ENCODE data around the gene PIGT. TPM values are rescaled to one million over a fixed set of nuclear protein-coding genes. Genes with fewer than 3 reads are reported as not detected.

PIGT gene
- total RNA-seq, 4 donors from 2014 or later: 33.6 to 64.5 (median 45.6) TPM

GRCh38 chr20:45413479-45413878, 2.5 kb upstream of the PIGT start:
- no peak for DNase-seq (ENCODE audit: low spot score in 2 of 2)
- H3K4me3 ChIP-seq (ENCODE audit: low read depth, poor library complexity, severe bottlenecking): no peak overlapping the region
- WGBS, 2 donors: 56 to 77% methylated on average over 3 of the region's 3 CpGs
- intact Hi-C loops (cut with DNase I; ENCODE audit: low total_unique reads): no loop called here
- TF ChIP-seq CTCF (IDR thresholded peaks at IDR 0.05) (no peak), POLR2A (IDR thresholded peaks at IDR 0.05) (no peak)

GRCh38 chr20:45416917-45417316, 976 bp downstream of the PIGT start:
- intact Hi-C loops (cut with DNase I; ENCODE audit: low total_unique reads): no loop called here

GRCh38 chr20:45419188-45420091, 3.5 kb downstream of the PIGT start:
- intact Hi-C loops (cut with DNase I; ENCODE audit: low total_unique reads): no loop called here
- no peak overlapping the region for H3K4me3 ChIP-seq (ENCODE audit: low read depth, poor library complexity, severe bottlenecking)
- WGBS, 2 donors: 62 to 66% methylated on average over 17 of the region's 17 CpGs
- peak; percentile 88 to 92 for DNase-seq (ENCODE audit: low spot score in 2 of 2)
- TF ChIP-seq POLR2A (IDR thresholded peaks at IDR 0.05): no peak
- no peak for TF ChIP-seq CTCF (IDR thresholded peaks at IDR 0.05)

More at GRCh38 chr20:45416917-45417316, 976 bp downstream of the PIGT start:
- TF ChIP-seq CTCF (IDR thresholded peaks at IDR 0.05): no peak
- TF ChIP-seq POLR2A (IDR thresholded peaks at IDR 0.05): no peak
- 68 to 70% methylated on average over 2 of the region's 2 CpGs for WGBS, 2 donors
- no peak overlapping the region for H3K4me3 ChIP-seq (ENCODE audit: low read depth, poor library complexity, severe bottlenecking)
- no peak for DNase-seq (ENCODE audit: low spot score in 2 of 2)

- intact Hi-C loops (cut with DNase I; ENCODE audit: low total_unique reads): no loop called here
- 86 to 88% methylated on average over 8 of the region's 8 CpGs for WGBS, 2 donors
- DNase-seq (ENCODE audit: low spot score in 2 of 2): peak in 1 of 2 donors; percentile 85
- no peak overlapping the region for H3K4me3 ChIP-seq (ENCODE audit: low read depth, poor library complexity, severe bottlenecking)
- TF ChIP-seq CTCF (IDR thresholded peaks at IDR 0.05) (no peak), POLR2A (IDR thresholded peaks at IDR 0.05) (no peak)
These were observed 4.2 kb downstream of the PIGT start for GRCh38 chr20:45420125-45420524.

GRCh38 chr20:45423700-45424099, 7.8 kb downstream of the PIGT start:
- TF ChIP-seq POLR2A (IDR thresholded peaks at IDR 0.05) (no peak), CTCF (IDR thresholded peaks at IDR 0.05) (no peak)
- no peak overlapping the region for H3K4me3 ChIP-seq (ENCODE audit: low read depth, poor library complexity, severe bottlenecking)
- intact Hi-C loops (cut with DNase I; ENCODE audit: low total_unique reads): no loop called here
- 85 to 94% methylated on average over 2 of the region's 2 CpGs for WGBS, 2 donors
- no peak for DNase-seq (ENCODE audit: low spot score in 2 of 2)
